ENCODE data around the gene IQCM.

Gene IQCM

GRCh38 chr4:149716728-149717127 is 98.9 kb downstream of the IQCM start:
- no peak for DNase-seq (ENCODE audit: extremely low read depth, low read depth)

GRCh38 chr4:149715822-149716585 is 99.6 kb downstream of the IQCM start:
- no peak for TF ChIP-seq CTCF (IDR thresholded peaks at IDR 0.05; ENCODE audit: low read depth, low read length)
- DNase-seq (ENCODE audit: extremely low read depth, low read depth), result no peak

More at GRCh38 chr4:149716728-149717127, 98.9 kb downstream of the IQCM start:
- TF ChIP-seq CTCF (IDR thresholded peaks at IDR 0.05; ENCODE audit: low read depth, low read length), result no peak

- DNase-seq (ENCODE audit: extremely low read depth, low read depth), result no peak
- TF ChIP-seq CTCF (IDR thresholded peaks at IDR 0.05; ENCODE audit: low read depth, low read length), result no peak
Measured at GRCh38 chr4:149713031-149713430, 102.6 kb downstream of the IQCM start.

GRCh38 chr4:149711593-149712365 is 103.9 kb downstream of the IQCM start:
- TF ChIP-seq CTCF (IDR thresholded peaks at IDR 0.05; ENCODE audit: low read depth, low read length), result no peak
- DNase-seq (ENCODE audit: extremely low read depth, low read depth), result no peak

GRCh38 chr4:149709640-149710039 is 106.0 kb downstream of the IQCM start:
- DNase-seq (ENCODE audit: extremely low read depth, low read depth), result no peak
- no peak for TF ChIP-seq CTCF (IDR thresholded peaks at IDR 0.05; ENCODE audit: low read depth, low read length)

GRCh38 chr4:149708513-149709130 is 107.0 kb downstream of the IQCM start:
- no peak for DNase-seq (ENCODE audit: extremely low read depth, low read depth)
- no peak for TF ChIP-seq CTCF (IDR thresholded peaks at IDR 0.05; ENCODE audit: low read depth, low read length)

- no peak for TF ChIP-seq CTCF (IDR thresholded peaks at IDR 0.05; ENCODE audit: low read depth, low read length)
- DNase-seq (ENCODE audit: extremely low read depth, low read depth), result no peak
Measured at GRCh38 chr4:149707862-149708261, 107.8 kb downstream of the IQCM start.

Data from AG09319 (cell line).